ENCODE measurements around the gene PAPPA2.
"Not testable (repeated sequence)": the region's sequence is repeated elsewhere in the genome, so short reads cannot be mapped to it uniquely, and the experiment has no call there.

PAPPA2 gene

GRCh38 chr1:176603696-176604095 is 140.7 kb downstream of the PAPPA2 start:
- no peak for DNase-seq (ENCODE audit: low read depth in 3 of 3, low spot score in 1 of 3)

GRCh38 chr1:176604461-176604860 is 141.5 kb downstream of the PAPPA2 start:
- DNase-seq (ENCODE audit: low read depth in 3 of 3, low spot score in 1 of 3): no peak

GRCh38 chr1:176605176-176605575 is 142.2 kb downstream of the PAPPA2 start:
- no peak for DNase-seq (ENCODE audit: low read depth in 3 of 3, low spot score in 1 of 3)

- DNase-seq (ENCODE audit: low read depth in 3 of 3, low spot score in 1 of 3): no peak
These were observed 146.8 kb downstream of the PAPPA2 start for GRCh38 chr1:176609556-176610408.

GRCh38 chr1:176612791-176613190 is 149.8 kb downstream of the PAPPA2 start:
- DNase-seq (ENCODE audit: low read depth in 3 of 3, low spot score in 1 of 3): no peak

- DNase-seq (ENCODE audit: low read depth in 3 of 3, low spot score in 1 of 3): no peak
These were observed 154.9 kb downstream of the PAPPA2 start for GRCh38 chr1:176617881-176618280.

GRCh38 chr1:176619261-176619660 is 156.3 kb downstream of the PAPPA2 start:
- DNase-seq (ENCODE audit: low read depth in 3 of 3, low spot score in 1 of 3): no peak

- no peak for DNase-seq (ENCODE audit: low read depth in 3 of 3, low spot score in 1 of 3)
These were observed 162.4 kb downstream of the PAPPA2 start for GRCh38 chr1:176625365-176625764.

- DNase-seq (ENCODE audit: low read depth in 3 of 3, low spot score in 1 of 3): no peak
These were observed 163.6 kb downstream of the PAPPA2 start for GRCh38 chr1:176626572-176627061.

GRCh38 chr1:176628775-176629174 is 165.8 kb downstream of the PAPPA2 start:
- DNase-seq (ENCODE audit: low read depth in 3 of 3, low spot score in 1 of 3): no peak

GRCh38 chr1:176634733-176635132 is 171.8 kb downstream of the PAPPA2 start:
- DNase-seq (ENCODE audit: low read depth in 3 of 3, low spot score in 1 of 3): not testable (repeated sequence)

- no peak for DNase-seq (ENCODE audit: low read depth in 3 of 3, low spot score in 1 of 3)
These were observed 175.9 kb downstream of the PAPPA2 start for GRCh38 chr1:176638713-176639526.

GRCh38 chr1:176643536-176643935 is 180.6 kb downstream of the PAPPA2 start:
- DNase-seq (ENCODE audit: low read depth in 3 of 3, low spot score in 1 of 3): no peak

GRCh38 chr1:176648556-176648955 is 185.6 kb downstream of the PAPPA2 start:
- DNase-seq (ENCODE audit: low read depth in 3 of 3, low spot score in 1 of 3): no peak

GRCh38 chr1:176656257-176656995 is 193.5 kb downstream of the PAPPA2 start:
- no peak for DNase-seq (ENCODE audit: low read depth in 3 of 3, low spot score in 1 of 3)

- no peak for DNase-seq (ENCODE audit: low read depth in 3 of 3, low spot score in 1 of 3)
These were observed 206.8 kb downstream of the PAPPA2 start for GRCh38 chr1:176669782-176670181.

GRCh38 chr1:176670853-176671252 is 207.9 kb downstream of the PAPPA2 start:
- DNase-seq (ENCODE audit: low read depth in 3 of 3, low spot score in 1 of 3): no peak

GRCh38 chr1:176682830-176683535 is 220.0 kb downstream of the PAPPA2 start:
- DNase-seq (ENCODE audit: low read depth in 3 of 3, low spot score in 1 of 3): no peak

- DNase-seq (ENCODE audit: low read depth in 3 of 3, low spot score in 1 of 3): no peak
These were observed 228.6 kb downstream of the PAPPA2 start for GRCh38 chr1:176691251-176692228.
